Left forelimb (tissue), 1 donor: ENCODE results near the gene CCDC88C.
A peak's percentile ranks its signal among the peaks of the same experiment; 100 is the strongest.

Experiments used
- DNase-seq: peaks from one replicate; pipeline ENCODE4 v3.0.0-alpha.2; 2018; ENCODE audit warnings: low spot score

The CCDC88C gene

GRCh38 chr14:91328313-91329050, 89.1 kb downstream of the CCDC88C start:
- DNase-seq, result no peak

GRCh38 chr14:91327661-91328312, 89.8 kb downstream of the CCDC88C start:
- no peak for DNase-seq

- DNase-seq, result no peak
These were observed 90.4 kb downstream of the CCDC88C start for GRCh38 chr14:91327250-91327595.

GRCh38 chr14:91326514-91327249, 90.9 kb downstream of the CCDC88C start:
- DNase-seq, result no peak

- DNase-seq, result no peak
These were observed 92.7 kb downstream of the CCDC88C start for GRCh38 chr14:91324606-91325575.

- DNase-seq, result peak; percentile 88
These were observed 93.7 kb downstream of the CCDC88C start for GRCh38 chr14:91323671-91324605.

GRCh38 chr14:91323031-91323430, 94.6 kb downstream of the CCDC88C start:
- DNase-seq, result no peak

- DNase-seq, result no peak
These were observed 95.0 kb downstream of the CCDC88C start for GRCh38 chr14:91322623-91323022.

GRCh38 chr14:91321131-91321530, 96.5 kb downstream of the CCDC88C start:
- no peak for DNase-seq

- DNase-seq, result no peak
These were observed 97.4 kb downstream of the CCDC88C start for GRCh38 chr14:91320266-91320665.

GRCh38 chr14:91318911-91319310, 98.7 kb downstream of the CCDC88C start:
- DNase-seq, result no peak

- DNase-seq, result no peak
These were observed 100.0 kb downstream of the CCDC88C start for GRCh38 chr14:91317381-91318308.

GRCh38 chr14:91316761-91317160, 100.9 kb downstream of the CCDC88C start:
- DNase-seq, result no peak

- DNase-seq, result no peak
These were observed 101.8 kb downstream of the CCDC88C start for GRCh38 chr14:91315844-91316267.

GRCh38 chr14:91313852-91314251, 103.8 kb downstream of the CCDC88C start:
- DNase-seq, result no peak

- no peak for DNase-seq
These were observed 104.3 kb downstream of the CCDC88C start for GRCh38 chr14:91313154-91313850.

- DNase-seq, result no peak
These were observed 106.3 kb downstream of the CCDC88C start for GRCh38 chr14:91311284-91311662.

- DNase-seq, result no peak
These were observed 106.9 kb downstream of the CCDC88C start for GRCh38 chr14:91310606-91311283.
